ENCODE measurements around the gene PSMC3.

PSMC3 gene

GRCh38 chr11:47440054-47440476 lies 13.8 kb upstream of the PSMC3 start:
- TF ChIP-seq TAF1 (IDR thresholded peaks at IDR 0.05; ENCODE audit: borderline replicate concordance, insufficient read depth, low read length) (no peak), FOXP2 (optimal IDR thresholded peaks at IDR 0.05; ENCODE audit: borderline replicate concordance, extremely low read depth, extremely low read length, insufficient read depth) (no peak), SIN3A (IDR thresholded peaks at IDR 0.05; ENCODE audit: borderline replicate concordance, insufficient read depth, low read length) (no peak), POLR2AphosphoS5 (IDR thresholded peaks at IDR 0.05; ENCODE audit: low read depth, low read length) (no peak), REST (IDR thresholded peaks at IDR 0.05; ENCODE audit: insufficient read depth in 1 of 2, low read depth in 2 of 2, low read length in 2 of 2) (no peak)

GRCh38 chr11:47438721-47439120 lies 12.5 kb upstream of the PSMC3 start:
- no peak for TF ChIP-seq TAF1 (IDR thresholded peaks at IDR 0.05; ENCODE audit: borderline replicate concordance, insufficient read depth, low read length)
- TF ChIP-seq REST (IDR thresholded peaks at IDR 0.05; ENCODE audit: insufficient read depth in 1 of 2, low read depth in 2 of 2, low read length in 2 of 2): no peak
- no peak for TF ChIP-seq POLR2AphosphoS5 (IDR thresholded peaks at IDR 0.05; ENCODE audit: low read depth, low read length)

- TF ChIP-seq REST (IDR thresholded peaks at IDR 0.05; ENCODE audit: insufficient read depth in 1 of 2, low read depth in 2 of 2, low read length in 2 of 2) (no peak), POLR2AphosphoS5 (IDR thresholded peaks at IDR 0.05; ENCODE audit: low read depth, low read length) (no peak), SIN3A (IDR thresholded peaks at IDR 0.05; ENCODE audit: borderline replicate concordance, insufficient read depth, low read length) (no peak), TAF1 (IDR thresholded peaks at IDR 0.05; ENCODE audit: borderline replicate concordance, insufficient read depth, low read length) (no peak), FOXP2 (optimal IDR thresholded peaks at IDR 0.05; ENCODE audit: borderline replicate concordance, extremely low read depth, extremely low read length, insufficient read depth) (no peak)
These were observed 11.6 kb upstream of the PSMC3 start for GRCh38 chr11:47437746-47438418.

GRCh38 chr11:47437218-47437745 lies 11.0 kb upstream of the PSMC3 start:
- TF ChIP-seq REST (IDR thresholded peaks at IDR 0.05; ENCODE audit: insufficient read depth in 1 of 2, low read depth in 2 of 2, low read length in 2 of 2): no peak
- TF ChIP-seq POLR2AphosphoS5 (IDR thresholded peaks at IDR 0.05; ENCODE audit: low read depth, low read length): no peak
- TF ChIP-seq FOXP2 (optimal IDR thresholded peaks at IDR 0.05; ENCODE audit: borderline replicate concordance, extremely low read depth, extremely low read length, insufficient read depth): no peak
- TF ChIP-seq TAF1 (IDR thresholded peaks at IDR 0.05; ENCODE audit: borderline replicate concordance, insufficient read depth, low read length): no peak
- TF ChIP-seq SIN3A (IDR thresholded peaks at IDR 0.05; ENCODE audit: borderline replicate concordance, insufficient read depth, low read length): no peak
